Spinal cord (tissue), 10 donors: ENCODE data around the gene CPSF6. TPM values are rescaled to one million over a fixed set of nuclear protein-coding genes. Genes with fewer than 3 reads are reported as not detected.

Source experiments
- DNase-seq, 6 donors: peaks; one replicate each; pipeline versions ENCODE4 v3.0.0 to v3.0.0-alpha.2; 2013 to 2015; ENCODE audit warnings: low spot score in 6 of 6, low read depth in 4 of 6
- H3K27ac ChIP-seq: one replicate; pipeline ENCODE4 v1.5.1; 2013; ENCODE audit warnings: low read depth, low read length, control low read depth
- H3K27me3 ChIP-seq: one replicate; pipeline ENCODE4 v1.6.1; 2013; ENCODE audit warnings: low read length; ENCODE audit not compliant: control insufficient read depth, insufficient read depth
- H3K36me3 ChIP-seq: one replicate; pipeline ENCODE4 v1.6.1; 2013; ENCODE audit warnings: low read length; ENCODE audit not compliant: control insufficient read depth, insufficient read depth
- H3K4me1 ChIP-seq: one replicate; pipeline ENCODE4 v1.6.1; 2013; ENCODE audit warnings: low read length; ENCODE audit not compliant: control insufficient read depth, insufficient read depth
- H3K4me3 ChIP-seq: one replicate; pipeline ENCODE4 v1.5.1; 2013; ENCODE audit warnings: low read depth, low read length, control low read depth
- H3K9me3 ChIP-seq: one replicate; pipeline ENCODE4 v1.6.1; 2013; ENCODE audit warnings: low read length; ENCODE audit not compliant: control insufficient read depth, insufficient read depth
- WGBS: methylation state at CpG from one replicate; pipeline ENCODE4 v1.1.5; 2013; ENCODE audit warnings: missing lambda C conversion rate; ENCODE audit not compliant: insufficient coverage; 5-methylcytosine and 5-hydroxymethylcytosine counted together
- polyA plus RNA-seq, 2 donors: library from polyadenylated mRNA; unstranded; fragments of 120-200 nt; gene quantifications; one replicate each; pipeline ENCODE4 v1.2.1, GENCODE V29; 2013; ENCODE audit not compliant: insufficient read length in 2 of 2
- total RNA-seq, 2 donors: library from RNA; depleted of rRNA in 1 of 2; stranded (reverse); fragments of 120-200 nt in 1 of 2; fragments of >200 nt in 1 of 2; gene quantifications; one replicate each; pipeline versions ENCODE4 v1.2.3 to v1.2.4, GENCODE V29; 2013 to 2014
- donor health status: healthy.

Gene CPSF6
- total and polyA plus RNA-seq, 4 donors = 41.1 to 83.0 (median 76.0) TPM

DNA sequence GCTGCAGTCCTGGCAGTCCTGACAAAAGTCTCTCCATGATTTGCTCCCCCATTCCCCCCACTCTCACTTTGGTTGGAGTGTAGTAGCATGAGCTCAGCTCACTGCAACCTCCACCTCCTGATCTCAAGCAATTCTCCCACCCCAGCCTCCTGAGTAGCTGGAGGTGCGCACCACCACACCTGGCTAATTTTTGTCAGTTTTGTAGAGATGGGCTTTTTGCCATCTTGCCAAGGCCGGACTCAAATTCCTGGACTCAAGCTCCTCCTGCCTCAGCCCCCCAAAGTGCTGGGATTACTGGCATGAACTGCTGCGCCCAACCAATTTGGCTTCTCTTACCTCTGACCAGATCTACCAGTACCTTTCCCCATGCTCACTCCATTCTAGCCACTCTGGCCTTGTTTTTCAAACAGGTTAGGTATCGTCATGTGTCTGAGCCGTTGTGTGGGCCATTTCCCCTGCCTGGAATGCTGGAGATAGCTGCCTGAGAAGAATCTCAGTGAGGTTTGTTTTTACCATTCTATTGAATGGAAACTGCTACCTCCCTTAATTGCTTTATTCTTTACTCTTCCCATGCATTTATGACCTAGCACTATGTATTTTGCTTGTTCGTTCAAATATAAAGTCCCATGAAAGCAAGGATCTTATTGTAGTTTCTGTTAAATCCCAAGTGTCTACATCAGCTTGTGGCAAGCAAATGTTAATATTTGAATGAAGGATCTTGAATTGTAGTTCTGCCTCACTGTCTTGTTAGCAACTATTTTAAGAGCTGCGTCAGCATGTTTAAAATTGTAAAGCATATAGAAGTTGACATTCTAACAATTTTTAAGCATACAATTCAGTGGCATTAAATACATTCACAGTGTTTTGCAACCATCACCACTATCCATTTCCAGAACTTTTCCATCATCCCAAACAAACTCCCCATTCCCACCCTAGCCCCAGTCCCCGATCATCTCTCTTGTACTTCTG is 39.7 kb downstream of the CPSF6 start:
- 93% methylated on average over 3 of the region's 8 CpGs for WGBS
- H3K9me3 ChIP-seq = no peaks in the 10 kb centered on the region
- H3K36me3 ChIP-seq = no peaks in the 10 kb centered on the region
- peaks cover 2% of the 10 kb centered on the region for H3K4me1 ChIP-seq
- H3K4me3 ChIP-seq = no peak overlapping the region
- peaks cover under 1% of the 10 kb centered on the region for H3K27me3 ChIP-seq
- no peak overlapping the region for H3K27ac ChIP-seq
- no peak for DNase-seq

DNA sequence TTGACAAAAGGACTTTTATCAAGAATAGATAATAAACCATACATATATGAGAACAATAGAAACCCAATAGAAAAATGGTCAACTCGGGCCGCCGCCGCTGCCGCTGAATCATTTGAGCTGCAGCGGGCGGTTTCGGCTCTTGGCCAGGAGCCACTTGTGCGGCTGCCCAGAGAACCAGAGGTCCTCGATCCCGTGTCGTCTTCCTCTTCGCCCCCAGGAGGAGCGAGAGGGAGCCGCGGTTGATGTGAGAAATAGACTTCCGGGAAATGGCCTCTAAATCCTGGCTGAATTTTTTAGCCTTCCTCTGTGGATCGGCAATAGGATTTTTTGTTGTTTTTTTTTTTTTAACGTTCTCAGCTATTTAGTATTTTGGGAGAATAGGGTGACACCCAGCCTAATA is 44.8 kb downstream of the CPSF6 start:
- no peaks in the 10 kb centered on the region for H3K36me3 ChIP-seq
- H3K27me3 ChIP-seq = peaks cover 6% of the 10 kb centered on the region
- H3K9me3 ChIP-seq = no peaks in the 10 kb centered on the region
- peak overlapping the region; percentile 32 for H3K4me3 ChIP-seq
- peak in 5 of 6 donors; percentile 29 to 86 (median 47) for DNase-seq
- 3% methylated on average over 17 of the region's 19 CpGs for WGBS
- H3K4me1 ChIP-seq = peaks cover 4% of the 10 kb centered on the region
- no peak overlapping the region for H3K27ac ChIP-seq

DNA sequence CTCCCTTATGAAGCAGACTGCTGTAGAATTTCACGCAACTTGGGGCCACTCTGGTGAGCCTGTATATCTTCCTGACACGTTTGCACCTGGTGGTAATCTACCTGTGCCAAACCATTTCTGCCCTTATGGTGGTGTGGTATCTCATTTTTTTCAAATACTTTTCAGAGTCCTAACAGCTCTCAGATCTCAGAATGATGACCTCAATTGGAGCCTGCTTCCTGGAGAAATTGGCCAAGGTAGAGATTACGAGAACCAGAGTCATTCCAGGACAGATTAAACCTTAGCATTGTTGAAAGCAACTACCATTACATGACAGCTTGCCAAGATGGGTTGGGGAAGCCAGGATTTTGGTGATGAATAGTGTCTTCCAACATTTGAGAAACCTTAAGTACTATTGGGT is 48.2 kb downstream of the CPSF6 start:
- no peak overlapping the region for H3K27ac ChIP-seq
- H3K4me1 ChIP-seq = peaks cover 4% of the 10 kb centered on the region
- H3K36me3 ChIP-seq = no peaks in the 10 kb centered on the region
- H3K9me3 ChIP-seq = no peaks in the 10 kb centered on the region
- no peak overlapping the region for H3K4me3 ChIP-seq
- peaks cover 6% of the 10 kb centered on the region for H3K27me3 ChIP-seq
- DNase-seq = no peak
- WGBS = no CpG with 5 or more reads among the region's 3 CpGs

DNA sequence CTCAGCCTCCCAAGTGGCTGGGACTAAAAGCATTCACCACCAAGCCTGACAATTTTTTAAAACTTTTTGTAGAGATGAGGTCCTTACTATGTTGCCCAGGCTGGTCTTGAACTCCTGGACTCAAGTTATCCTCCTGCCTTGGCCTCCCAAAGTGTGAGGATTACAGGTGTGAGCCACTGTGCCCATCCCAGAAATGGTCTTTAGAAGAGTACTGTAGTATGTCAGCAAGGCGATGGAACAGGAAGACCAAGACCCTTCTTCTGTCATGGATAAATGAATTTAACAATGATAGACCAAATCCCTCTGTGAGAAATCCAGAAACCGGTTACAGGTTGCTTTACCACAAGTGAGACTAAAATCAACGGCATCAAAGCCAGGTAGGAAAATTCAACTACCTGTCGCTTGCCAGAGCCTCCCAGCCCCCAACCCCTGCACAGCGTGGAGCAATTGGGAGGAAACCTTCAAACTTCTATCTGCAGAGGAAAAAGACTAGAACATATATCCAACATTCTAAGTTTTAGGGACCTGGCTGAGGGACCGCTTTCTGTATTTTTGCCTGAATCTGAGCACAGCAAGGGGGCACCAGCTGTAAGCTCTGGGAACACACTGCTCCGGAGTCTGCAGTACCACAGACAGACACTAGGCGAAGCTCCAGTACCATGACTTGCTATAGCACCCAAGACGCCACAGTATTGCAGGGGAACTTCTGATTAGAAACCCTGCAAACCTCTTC is 51.3 kb downstream of the CPSF6 start:
- Histone ChIP-seq H3K4me3 (no peak overlapping the region), H3K36me3 (no peaks in the 10 kb centered on the region), H3K9me3 (no peaks in the 10 kb centered on the region), H3K4me1 (no peaks in the 10 kb centered on the region), H3K27ac (no peak overlapping the region), H3K27me3 (no peaks in the 10 kb centered on the region)
- DNase-seq = peak in 4 of 6 donors; percentile 18 to 83 (median 58)
- 27% methylated on average over 6 of the region's 9 CpGs for WGBS

DNA sequence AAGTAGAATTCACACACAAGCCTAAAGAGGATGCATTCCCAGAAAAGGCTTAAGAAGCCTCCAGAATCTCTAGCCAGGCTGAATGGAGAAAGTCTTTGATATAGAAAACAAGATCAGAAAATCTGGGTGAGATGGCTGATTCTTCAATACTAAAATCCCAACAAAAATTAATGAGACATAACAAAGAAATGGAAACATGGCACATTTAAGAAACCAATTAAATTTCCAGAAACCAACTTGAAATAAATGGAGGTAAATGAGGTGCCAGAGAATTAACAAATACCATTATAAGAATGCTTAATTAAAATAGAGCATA is 51.9 kb downstream of the CPSF6 start:
- Histone ChIP-seq H3K4me3 (no peak overlapping the region), H3K36me3 (no peaks in the 10 kb centered on the region), H3K27me3 (no peaks in the 10 kb centered on the region), H3K27ac (no peak overlapping the region), H3K4me1 (no peaks in the 10 kb centered on the region), H3K9me3 (no peaks in the 10 kb centered on the region)
- DNase-seq = no peak

DNA sequence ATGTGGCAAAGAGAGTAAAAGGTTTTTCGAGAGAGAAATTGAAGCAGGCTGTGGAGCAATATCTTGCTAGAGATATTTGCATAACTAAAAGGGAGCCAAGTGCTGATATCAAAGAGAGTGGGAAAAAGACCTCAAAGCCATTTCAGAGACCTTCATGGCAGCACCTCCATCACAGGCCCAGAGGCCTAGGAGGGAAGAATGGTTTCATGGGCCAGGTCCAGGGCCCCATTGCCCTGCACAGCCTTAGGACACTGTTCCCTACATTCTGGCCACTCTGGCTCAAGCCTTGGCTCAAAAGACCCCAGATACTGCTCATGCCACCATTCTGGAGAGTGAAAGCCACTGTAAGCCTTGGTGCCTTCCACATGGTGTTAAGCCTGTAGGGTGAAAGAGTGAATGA is 58.8 kb downstream of the CPSF6 start:
- H3K4me3 ChIP-seq = no peak overlapping the region
- DNase-seq = no peak
- no peak overlapping the region for H3K27ac ChIP-seq
- no CpG with 5 or more reads among the region's 1 CpG for WGBS
- H3K27me3 ChIP-seq = no peaks in the 10 kb centered on the region
- H3K4me1 ChIP-seq = no peaks in the 10 kb centered on the region
- H3K36me3 ChIP-seq = no peaks in the 10 kb centered on the region
- no peaks in the 10 kb centered on the region for H3K9me3 ChIP-seq

DNA sequence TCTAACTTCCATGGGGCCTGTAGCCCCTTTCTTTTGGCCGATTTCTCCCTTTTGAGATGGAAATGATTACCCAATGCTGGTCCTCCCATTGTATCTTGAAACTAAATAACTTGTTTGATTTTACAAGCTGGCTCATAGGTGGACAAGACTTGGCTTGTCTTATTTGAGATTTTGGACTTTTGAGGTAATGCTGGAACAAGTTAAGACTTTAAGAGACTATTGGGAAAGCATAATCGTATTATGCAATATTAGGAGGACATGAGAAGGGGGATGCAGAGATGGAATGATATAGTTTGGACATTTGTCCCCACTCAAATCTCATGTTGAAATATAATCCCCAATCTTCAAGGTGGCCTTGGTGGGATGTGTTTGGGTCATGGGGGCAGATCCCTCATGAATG is 59.6 kb downstream of the CPSF6 start:
- no CpG with 5 or more reads among the region's 2 CpGs for WGBS
- no peaks in the 10 kb centered on the region for H3K36me3 ChIP-seq
- no peak for DNase-seq
- H3K27ac ChIP-seq = no peak overlapping the region
- no peaks in the 10 kb centered on the region for H3K27me3 ChIP-seq
- no peaks in the 10 kb centered on the region for H3K4me1 ChIP-seq
- no peaks in the 10 kb centered on the region for H3K9me3 ChIP-seq
- H3K4me3 ChIP-seq = no peak overlapping the region

DNA sequence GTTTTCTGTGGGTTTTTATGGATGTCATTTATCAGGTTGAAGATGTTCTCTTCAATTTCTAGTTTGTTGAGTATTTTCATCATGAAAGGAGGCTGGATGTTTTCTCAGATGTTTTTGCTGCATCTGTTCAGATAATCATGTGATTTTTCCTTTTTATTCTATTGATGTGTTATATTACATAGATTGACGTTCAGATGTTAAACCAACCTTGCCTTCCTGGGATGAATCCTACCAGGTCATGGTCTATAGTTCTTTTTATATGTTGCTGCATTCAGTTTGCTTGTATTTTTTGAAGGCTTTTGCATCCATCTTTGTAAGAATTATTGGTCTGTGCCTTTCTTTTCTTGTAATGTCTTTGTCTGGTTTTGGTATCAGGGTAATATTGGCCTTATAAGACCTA is 64.9 kb downstream of the CPSF6 start:
- no peaks in the 10 kb centered on the region for H3K36me3 ChIP-seq
- no peaks in the 10 kb centered on the region for H3K4me1 ChIP-seq
- no peaks in the 10 kb centered on the region for H3K9me3 ChIP-seq
- H3K4me3 ChIP-seq = no peak overlapping the region
- no peak for DNase-seq
- no CpG with 5 or more reads among the region's 1 CpG for WGBS
- H3K27ac ChIP-seq = no peak overlapping the region
- H3K27me3 ChIP-seq = no peaks in the 10 kb centered on the region

DNA sequence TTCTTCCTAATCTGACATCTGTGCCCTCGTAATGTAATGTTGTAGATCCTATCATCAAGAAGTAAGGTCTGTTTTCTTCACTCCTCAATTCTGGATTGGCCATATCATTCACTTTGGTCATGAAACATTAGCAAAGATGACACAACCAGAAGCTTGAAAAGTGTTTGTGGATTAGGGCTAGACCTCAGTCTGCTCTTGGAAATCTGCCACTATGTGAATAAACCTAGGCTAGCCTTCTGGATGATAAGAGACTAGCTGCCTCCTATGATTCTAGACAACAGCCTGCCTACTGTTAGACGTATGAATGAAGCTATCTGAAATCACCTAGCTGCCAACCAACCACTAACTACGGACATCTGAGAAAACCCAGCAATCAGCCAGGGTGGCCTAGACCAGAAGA is 70.1 kb downstream of the CPSF6 start:
- no CpG with 5 or more reads among the region's 3 CpGs for WGBS
- no peaks in the 10 kb centered on the region for H3K36me3 ChIP-seq
- H3K27ac ChIP-seq = no peak overlapping the region
- H3K9me3 ChIP-seq = no peaks in the 10 kb centered on the region
- H3K4me1 ChIP-seq = no peaks in the 10 kb centered on the region
- H3K27me3 ChIP-seq = no peaks in the 10 kb centered on the region
- no peak for DNase-seq
- no peak overlapping the region for H3K4me3 ChIP-seq

DNA sequence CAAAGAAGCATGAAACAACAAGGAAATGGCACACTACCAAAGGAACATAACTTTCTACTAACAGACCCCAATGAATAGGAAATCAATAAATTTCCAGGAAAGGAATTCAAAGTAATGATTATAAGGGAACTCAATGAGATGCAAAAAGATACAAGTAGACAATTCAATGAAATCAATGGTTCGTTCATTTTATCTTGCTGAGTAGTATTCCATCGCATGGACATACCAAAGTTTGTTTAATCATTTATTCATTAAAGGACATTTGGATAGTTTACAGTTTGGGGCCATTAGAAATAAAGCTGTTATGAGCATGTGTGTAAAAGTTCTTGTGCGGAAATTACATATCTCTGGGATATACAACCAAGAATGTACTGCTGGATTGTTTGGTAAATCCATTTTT is 73.8 kb downstream of the CPSF6 start:
- no peaks in the 10 kb centered on the region for H3K9me3 ChIP-seq
- no peaks in the 10 kb centered on the region for H3K36me3 ChIP-seq
- no peak overlapping the region for H3K4me3 ChIP-seq
- no peaks in the 10 kb centered on the region for H3K4me1 ChIP-seq
- WGBS = no CpG with 5 or more reads among the region's 3 CpGs
- H3K27ac ChIP-seq = no peak overlapping the region
- DNase-seq = no peak
- no peaks in the 10 kb centered on the region for H3K27me3 ChIP-seq
